Measurements from ENCODE around the gene SFTPA2. TPM values are rescaled to one million over a fixed set of nuclear protein-coding genes. Genes with fewer than 3 reads are reported as not detected.
"Not testable (repeated sequence)": the region's sequence is repeated elsewhere in the genome, so short reads cannot be mapped to it uniquely, and the experiment has no call there.

The SFTPA2 gene
- total RNA-seq, 1 experiment from 2014 or later: not detected

DNA sequence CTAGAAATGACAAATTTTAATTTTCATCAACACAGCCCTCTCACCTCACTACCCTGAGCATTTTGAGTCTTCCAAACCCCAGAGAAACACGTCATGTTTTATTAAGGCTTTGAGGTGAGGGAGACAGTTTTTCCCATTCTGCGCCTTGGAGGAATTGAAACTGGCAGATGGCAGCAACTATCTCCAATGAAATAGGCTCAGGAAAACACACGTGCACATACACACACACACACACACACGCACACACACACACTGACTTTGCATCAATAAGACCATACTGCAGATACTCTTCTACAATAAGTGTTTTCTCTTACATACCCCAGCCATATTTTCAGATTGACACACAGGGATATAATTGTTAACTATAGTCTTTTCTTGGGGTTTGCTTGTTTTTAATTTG lies 3.2 kb upstream of the SFTPA2 start:
- H3K27ac Mint-ChIP-seq (ENCODE audit: low read depth, unreplicated experiment): no peak overlapping the region
- TF ChIP-seq, protein P1, sequence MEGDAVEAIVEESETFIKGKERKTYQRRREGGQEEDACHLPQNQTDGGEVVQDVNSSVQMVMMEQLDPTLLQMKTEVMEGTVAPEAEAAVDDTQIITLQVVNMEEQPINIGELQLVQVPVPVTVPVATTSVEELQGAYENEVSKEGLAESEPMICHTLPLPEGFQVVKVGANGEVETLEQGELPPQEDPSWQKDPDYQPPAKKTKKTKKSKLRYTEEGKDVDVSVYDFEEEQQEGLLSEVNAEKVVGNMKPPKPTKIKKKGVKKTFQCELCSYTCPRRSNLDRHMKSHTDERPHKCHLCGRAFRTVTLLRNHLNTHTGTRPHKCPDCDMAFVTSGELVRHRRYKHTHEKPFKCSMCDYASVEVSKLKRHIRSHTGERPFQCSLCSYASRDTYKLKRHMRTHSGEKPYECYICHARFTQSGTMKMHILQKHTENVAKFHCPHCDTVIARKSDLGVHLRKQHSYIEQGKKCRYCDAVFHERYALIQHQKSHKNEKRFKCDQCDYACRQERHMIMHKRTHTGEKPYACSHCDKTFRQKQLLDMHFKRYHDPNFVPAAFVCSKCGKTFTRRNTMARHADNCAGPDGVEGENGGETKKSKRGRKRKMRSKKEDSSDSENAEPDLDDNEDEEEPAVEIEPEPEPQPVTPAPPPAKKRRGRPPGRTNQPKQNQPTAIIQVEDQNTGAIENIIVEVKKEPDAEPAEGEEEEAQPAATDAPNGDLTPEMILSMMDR (IDR thresholded peaks at IDR 0.05; ENCODE audit: unreplicated experiment): no peak
- H3K9me3 Mint-ChIP-seq (ENCODE audit: unreplicated experiment): no peaks in the 10 kb centered on the region
- H3K36me3 Mint-ChIP-seq (ENCODE audit: insufficient read depth, unreplicated experiment): no peaks in the 10 kb centered on the region
- H3K4me1 Mint-ChIP-seq (ENCODE audit: insufficient read depth, unreplicated experiment): no peaks in the 10 kb centered on the region
- ChIA-PET POLR2A (interaction anchor here (1.0 kb wide), 1 partner anchor 29 kb away, joined by 3 read pairs; no protein-coding TSS in a partner anchor), CTCF (interaction anchor here (1.1 to 1.7 kb wide), 3 partner anchors 10 to 484 kb away, joined by 4 to 12 read pairs (median 6); no protein-coding TSS in a partner anchor)
- H3K4me3 Mint-ChIP-seq (ENCODE audit: unreplicated experiment): no peak overlapping the region
- peaks cover 31% of the 10 kb centered on the region for H3K27me3 Mint-ChIP-seq (ENCODE audit: insufficient read depth, unreplicated experiment)
- intact Hi-C loops (cut with micrococcal nuclease): loop anchor here (2.0 kb wide), 1 partner anchor 45 kb away; no protein-coding TSS in a partner anchor
- DNase-seq (ENCODE audit: unreplicated experiment): no peak
- no TSS peak for BruUV-seq (replicated peaks)

DNA sequence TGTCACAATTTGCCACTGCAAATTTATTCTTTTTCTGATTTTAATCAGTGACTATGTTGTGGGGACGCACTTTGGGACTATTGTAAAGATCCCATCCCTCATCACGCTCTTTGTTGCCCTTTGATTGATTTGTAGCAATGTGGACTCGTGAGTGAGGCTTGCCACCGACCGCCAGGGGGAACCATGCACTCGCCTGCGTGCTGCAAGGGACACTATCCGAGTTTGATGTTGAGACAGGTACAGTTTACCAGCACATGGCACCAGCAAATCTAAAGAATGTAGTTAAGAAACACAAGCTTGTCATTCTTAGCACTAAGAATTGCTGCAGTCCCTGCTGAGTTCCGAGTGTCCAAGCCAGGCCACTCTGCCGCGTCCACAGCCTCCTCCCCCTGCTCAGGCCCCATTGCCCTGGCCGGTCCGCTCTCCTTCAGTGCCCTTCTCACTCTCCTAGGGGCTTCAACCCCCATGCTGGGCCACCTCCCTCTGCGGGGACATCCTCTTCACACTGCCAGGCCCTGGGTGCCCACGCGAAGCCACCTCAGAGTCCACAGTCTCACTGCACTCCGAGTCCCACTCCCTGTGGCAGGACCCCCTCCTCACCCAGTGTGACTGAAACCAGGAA lies 2.0 kb upstream of the SFTPA2 start:
- BruUV-seq (replicated peaks): no TSS peak
- Mint-ChIP-seq H3K4me1 (ENCODE audit: insufficient read depth, unreplicated experiment) (no peaks in the 10 kb centered on the region), H3K27ac (ENCODE audit: low read depth, unreplicated experiment) (no peak overlapping the region), H3K27me3 (ENCODE audit: insufficient read depth, unreplicated experiment) (peaks cover 37% of the 10 kb centered on the region), H3K9me3 (ENCODE audit: unreplicated experiment) (no peaks in the 10 kb centered on the region), H3K36me3 (ENCODE audit: insufficient read depth, unreplicated experiment) (no peaks in the 10 kb centered on the region), H3K4me3 (ENCODE audit: unreplicated experiment) (no peak overlapping the region)
- intact Hi-C loops (cut with micrococcal nuclease): loop anchor here (1.0 to 2.0 kb wide), 2 partner anchors 47 to 367 kb away; no protein-coding TSS in a partner anchor
- TF ChIP-seq, protein P1 (IDR thresholded peaks at IDR 0.05; ENCODE audit: unreplicated experiment): peak; percentile 73
- ChIA-PET CTCF (interaction anchor here (0.6 to 1.7 kb wide), 12 partner anchors 9 to 691 kb away, joined by 3 to 12 read pairs (median 4); no protein-coding TSS in a partner anchor), POLR2A (no interaction called here)
- peak; percentile 64 for DNase-seq (ENCODE audit: unreplicated experiment)

DNA sequence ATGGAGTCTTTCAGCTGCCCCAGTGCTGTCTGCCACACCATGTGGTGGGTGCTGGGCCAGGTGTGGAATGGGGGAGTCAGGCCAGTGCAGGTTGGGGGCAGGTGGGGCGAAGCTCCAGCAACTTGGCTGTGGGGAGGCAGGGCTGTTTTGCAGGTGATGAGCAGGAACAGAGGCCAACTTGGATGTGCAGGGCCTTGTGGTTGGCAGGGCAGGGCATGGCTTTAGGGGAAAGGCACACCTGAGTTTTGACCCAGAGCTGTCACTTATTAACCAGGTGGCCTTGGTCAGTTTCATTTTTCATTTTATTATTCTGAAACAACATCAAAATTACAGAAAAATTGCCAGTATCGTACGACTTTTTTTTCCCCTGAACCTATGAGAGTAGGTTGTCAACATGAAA lies 1.1 kb upstream of the SFTPA2 start:
- H3K4me1 Mint-ChIP-seq (ENCODE audit: insufficient read depth, unreplicated experiment): no peaks in the 10 kb centered on the region
- ChIA-PET POLR2A (no interaction called here), CTCF (interaction anchor here (0.6 to 1.4 kb wide), 5 partner anchors 342 to 700 kb away, joined by 3 read pairs; no protein-coding TSS in a partner anchor)
- no peak overlapping the region for H3K4me3 Mint-ChIP-seq (ENCODE audit: unreplicated experiment)
- H3K27ac Mint-ChIP-seq (ENCODE audit: low read depth, unreplicated experiment): no peak overlapping the region
- TF ChIP-seq, protein P1 (IDR thresholded peaks at IDR 0.05; ENCODE audit: unreplicated experiment): no peak
- peaks cover 37% of the 10 kb centered on the region for H3K27me3 Mint-ChIP-seq (ENCODE audit: insufficient read depth, unreplicated experiment)
- DNase-seq (ENCODE audit: unreplicated experiment): no peak
- intact Hi-C loops (cut with micrococcal nuclease): no loop called here
- H3K36me3 Mint-ChIP-seq (ENCODE audit: insufficient read depth, unreplicated experiment): no peaks in the 10 kb centered on the region
- BruUV-seq (replicated peaks): no TSS peak
- H3K9me3 Mint-ChIP-seq (ENCODE audit: unreplicated experiment): no peaks in the 10 kb centered on the region

DNA sequence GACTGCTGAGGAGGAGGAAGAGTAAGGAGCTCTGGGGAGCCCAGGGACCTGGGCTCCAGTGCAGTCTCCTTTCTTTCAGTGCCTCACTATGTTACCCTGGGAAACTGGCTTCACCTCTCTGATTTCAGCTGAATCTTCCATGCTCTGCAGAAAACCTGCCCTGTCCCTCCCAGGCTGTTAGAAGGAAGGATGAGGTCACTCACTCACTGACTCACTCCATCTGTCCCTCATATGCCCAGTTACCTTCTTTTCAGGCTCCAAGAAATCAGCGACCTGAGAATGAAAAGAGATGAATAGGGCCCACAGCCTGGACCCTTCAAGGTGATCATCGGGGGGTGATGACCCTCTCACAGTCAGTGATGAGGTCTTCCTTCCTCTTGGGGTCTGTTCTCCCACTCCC lies 481 bp downstream of the SFTPA2 start:
- TF ChIP-seq, protein P1 (IDR thresholded peaks at IDR 0.05; ENCODE audit: unreplicated experiment): no peak
- ChIA-PET CTCF (interaction anchor here (0.7 to 1.4 kb wide), 2 partner anchors 701 to 1035 kb away, joined by 3 to 4 read pairs; no protein-coding TSS in a partner anchor), POLR2A (no interaction called here)
- DNase-seq (ENCODE audit: unreplicated experiment): peak; percentile 13
- no peak overlapping the region for H3K27ac Mint-ChIP-seq (ENCODE audit: low read depth, unreplicated experiment)
- H3K36me3 Mint-ChIP-seq (ENCODE audit: insufficient read depth, unreplicated experiment): no peaks in the 10 kb centered on the region
- no peaks in the 10 kb centered on the region for H3K9me3 Mint-ChIP-seq (ENCODE audit: unreplicated experiment)
- H3K4me3 Mint-ChIP-seq (ENCODE audit: unreplicated experiment): no peak overlapping the region
- intact Hi-C loops (cut with micrococcal nuclease): no loop called here
- no peaks in the 10 kb centered on the region for H3K4me1 Mint-ChIP-seq (ENCODE audit: insufficient read depth, unreplicated experiment)
- H3K27me3 Mint-ChIP-seq (ENCODE audit: insufficient read depth, unreplicated experiment): peaks cover 37% of the 10 kb centered on the region
- BruUV-seq (replicated peaks): no TSS peak

DNA sequence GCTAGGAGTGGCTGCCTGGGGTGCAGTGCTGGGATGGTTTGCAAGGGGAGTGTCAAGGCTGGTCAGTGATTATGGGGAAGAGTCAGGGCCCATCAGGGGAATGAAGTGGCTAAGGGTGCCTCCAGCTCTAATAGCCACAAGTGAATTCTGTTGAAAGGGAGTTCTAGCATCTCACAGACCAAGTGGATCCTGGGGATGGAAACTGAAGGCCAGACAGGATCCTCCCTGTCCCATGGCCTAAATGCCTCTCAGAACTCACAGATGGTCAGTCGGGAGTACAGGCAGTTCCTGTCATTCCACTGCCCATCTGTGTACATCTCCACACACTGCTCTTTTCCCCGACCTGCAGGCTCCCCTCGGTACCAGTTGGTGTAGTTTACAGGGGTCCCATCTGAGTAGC lies 3.2 kb downstream of the SFTPA2 start:
- H3K4me1 Mint-ChIP-seq (ENCODE audit: insufficient read depth, unreplicated experiment); H3K4me3 Mint-ChIP-seq (ENCODE audit: unreplicated experiment); DNase-seq (ENCODE audit: unreplicated experiment); intact Hi-C loops (cut with micrococcal nuclease); H3K36me3 Mint-ChIP-seq (ENCODE audit: insufficient read depth, unreplicated experiment); H3K9me3 Mint-ChIP-seq (ENCODE audit: unreplicated experiment); CTCF ChIA-PET; H3K27ac Mint-ChIP-seq (ENCODE audit: low read depth, unreplicated experiment); POLR2A ChIA-PET; BruUV-seq (replicated peaks): not testable (repeated sequence)
- H3K27me3 Mint-ChIP-seq (ENCODE audit: insufficient read depth, unreplicated experiment): peaks cover 37% of the 10 kb centered on the region

Data from MCF 10A (cell line).